Panc1 (cell line): Measurements from ENCODE around the gene RASA3. TPM values are rescaled to one million over a fixed set of nuclear protein-coding genes. Genes with fewer than 3 reads are reported as not detected.
A peak's percentile ranks its signal among the peaks of the same experiment; 100 is the strongest.

Source experiments
- ATAC-seq: fragments of 200-7000 bp; cut with Tn5 transposase; 2 replicates; pipeline ENCODE4 v1.9.1; 2020; ENCODE audit warnings: mild to moderate bottlenecking, moderate library complexity
- BruUV-seq: library from RNA; stranded (reverse); fragments of 400-500 nt; replicated peaks from 2 replicates; lab custom pipeline; 2021; lab: Mats Ljungman, UMichigan
- CTCF ChIA-PET: fragments of 300-600 bp; sonication (Branson Sonifier 250); formaldehyde crosslinking; loops from one replicate; lab custom pipeline; 2022; ENCODE audit warnings: antibody characterized with exemption; lab: Charles Lee
- POLR2A ChIA-PET: fragments of 300-600 bp; sonication (Branson Sonifier 250); formaldehyde crosslinking; loops from one replicate; lab custom pipeline; 2022; ENCODE audit warnings: antibody characterized with exemption; lab: Charles Lee
- DNase-seq: peaks from one replicate; pipeline ENCODE4 v3.0.0-alpha.2; 2010; ENCODE audit warnings: low read depth, low spot score
- H3K27ac ChIP-seq: 2 replicates; pipeline ENCODE4 v1.5.1; 2011; ENCODE audit warnings: mild to moderate bottlenecking, low read length, inconsistent platforms
- H3K27me3 ChIP-seq: fragments of 200-500 bp; sonication (Bioruptor generic); 2 replicates; pipeline ENCODE4 v1.6.0; 2014; ENCODE audit warnings: low read length, inconsistent platforms; ENCODE audit not compliant: control insufficient read depth, insufficient read depth
- H3K36me3 ChIP-seq: fragments of 200-500 bp; sonication (Bioruptor generic); 2 replicates; pipeline ENCODE4 v1.5.1; 2014; ENCODE audit warnings: inconsistent platforms, mild to moderate bottlenecking, low read length, moderate library complexity; ENCODE audit not compliant: control insufficient read depth, insufficient read depth
- H3K4me1 ChIP-seq: 2 replicates; pipeline ENCODE4 v1.5.1; 2011; ENCODE audit warnings: inconsistent platforms, mild to moderate bottlenecking, low read length, moderate library complexity; ENCODE audit not compliant: control insufficient read depth, insufficient read depth
- H3K4me3 ChIP-seq, 2 experiments: 2 replicates each; pipeline ENCODE4 v1.5.1; 2011 to 2012; ENCODE audit warnings: low read depth in 2 of 2, low read length in 2 of 2, mild to moderate bottlenecking in 2 of 2, inconsistent platforms in 1 of 2, moderate library complexity in 1 of 2
- H3K9me3 ChIP-seq: fragments of 200-500 bp; sonication (Bioruptor generic); 2 replicates; pipeline ENCODE4 v1.5.1; 2014; ENCODE audit warnings: low read depth, mild to moderate bottlenecking, inconsistent platforms, low read length, moderate library complexity; ENCODE audit not compliant: control insufficient read depth, insufficient read depth
- CTCF ChIP-seq: fragments of 450-650 bp; IDR thresholded peaks from 2 replicates; pipeline ENCODE4 v1.5.1; 2017; ENCODE audit warnings: mild to moderate bottlenecking
- POLR2AphosphoS5 ChIP-seq: IDR thresholded peaks from 2 replicates; pipeline ENCODE4 v1.6.1; 2012; ENCODE audit warnings: mild to moderate bottlenecking, low read depth, low read length, moderate library complexity
- REST ChIP-seq, 2 experiments: IDR thresholded peaks; 2 replicates each; pipeline ENCODE4 v1.6.1; 2011 to 2012; ENCODE audit warnings: low read depth in 2 of 2, control low read depth in 1 of 2, low read length in 1 of 2, mild to moderate bottlenecking in 1 of 2, moderate library complexity in 1 of 2; ENCODE audit not compliant: insufficient read depth in 1 of 2
- SIN3A ChIP-seq: IDR thresholded peaks from 2 replicates; pipeline ENCODE4 v1.6.1; 2012; ENCODE audit warnings: low read depth, mild to moderate bottlenecking, low read length, moderate library complexity, borderline replicate concordance; ENCODE audit not compliant: insufficient read depth
- TCF7L2 ChIP-seq: IDR thresholded peaks from 2 replicates; pipeline ENCODE4 v1.6.1; 2011; ENCODE audit warnings: mild to moderate bottlenecking, low read depth, low read length, inconsistent platforms
- in situ Hi-C: cut with HindIII; loops from 2 replicates; pipeline ENCODE4 v1.10.0; 2016; ENCODE audit warnings: low sequenced_read_pairs, low pct_unique_long_range_greater_than_20kb
- intact Hi-C: fragments of 100-400 bp; cut with micrococcal nuclease; formaldehyde crosslinking; loops from one replicate; pipeline ENCODE4 v1.10.0; 2022; ENCODE audit not compliant: unreplicated experiment
- total RNA-seq: library from RNA; stranded (reverse); gene quantifications from one replicate; pipeline ENCODE4 v1.2.1, GENCODE V29; 2021; ENCODE audit not compliant: unreplicated experiment

Gene RASA3
- total RNA-seq, 1 experiment from 2014 or later: 33.7 TPM

- Histone ChIP-seq H3K36me3 (no peaks in the 10 kb centered on the region), H3K27ac (0 out of 2 replicates have a peak overlapping the region, but pooled peaks have one; percentile 23), H3K4me1 (peaks cover 4% of the 10 kb centered on the region), H3K9me3 (no peaks in the 10 kb centered on the region), H3K4me3 (no peak overlapping the region), H3K27me3 (no peaks in the 10 kb centered on the region)
- intact Hi-C loops (no loop called here), in situ Hi-C loops (no loop called here)
- ChIA-PET POLR2A (no interaction called here), CTCF (no interaction called here)
- no peak for TF ChIP-seq TCF7L2
- TF ChIP-seq CTCF: no peak
- TF ChIP-seq SIN3A: no peak
- TF ChIP-seq REST (IDR thresholded peaks at IDR 0.05; ENCODE audit: insufficient read depth in 1 of 2, low read depth in 2 of 2, low read length in 1 of 2): no peak
- no peak for TF ChIP-seq POLR2AphosphoS5
- ATAC-seq (no peak), DNase-seq (no peak)
- BruUV-seq: no TSS peak
Observed at GRCh38 chr13:114034481-114034891, 97.9 kb downstream of the RASA3 start.

- no peak overlapping the region for H3K4me3 ChIP-seq
- POLR2A ChIA-PET: no interaction called here
- H3K36me3 ChIP-seq: no peaks in the 10 kb centered on the region
- TF ChIP-seq POLR2AphosphoS5 (no peak), REST (IDR thresholded peaks at IDR 0.05; ENCODE audit: insufficient read depth in 1 of 2, low read depth in 2 of 2, low read length in 1 of 2) (no peak), SIN3A (no peak), TCF7L2 (no peak), CTCF (no peak)
- no peaks in the 10 kb centered on the region for H3K27me3 ChIP-seq
- in situ Hi-C loops: no loop called here
- DNase-seq (no peak), ATAC-seq (no peak)
- intact Hi-C loops: no loop called here
- no TSS peak for BruUV-seq
- no peaks in the 10 kb centered on the region for H3K9me3 ChIP-seq
- CTCF ChIA-PET: no interaction called here
- no peak overlapping the region for H3K27ac ChIP-seq
- H3K4me1 ChIP-seq: peaks cover 4% of the 10 kb centered on the region
Observed at GRCh38 chr13:114033541-114034315, 98.7 kb downstream of the RASA3 start.
